Stimulated activated CD4-positive, alpha-beta T cell treated with anti-CD3 and anti-CD28 coated beads, Interleukin-4, amount 100 ng/mL, for 48 hours (primary cell): ENCODE data around the gene PPP1R3G.
"Not testable (repeated sequence)": the region's sequence is repeated elsewhere in the genome, so short reads cannot be mapped to it uniquely, and the experiment has no call there.

Experiments used
- DNase-seq, 2 donors: peaks; one replicate each; pipeline ENCODE4 v3.0.0-alpha.2; 2020; ENCODE audit warnings: low read depth in 2 of 2

PPP1R3G gene

GRCh38 chr6:5119090-5119951, 34.2 kb downstream of the PPP1R3G start:
- DNase-seq, result no peak

GRCh38 chr6:5120011-5120410, 34.9 kb downstream of the PPP1R3G start:
- DNase-seq, result no peak

- DNase-seq, result not testable (repeated sequence)
These were observed 35.4 kb downstream of the PPP1R3G start for GRCh38 chr6:5120543-5120942.

- DNase-seq, result no peak
These were observed 36.3 kb downstream of the PPP1R3G start for GRCh38 chr6:5121479-5121878.

GRCh38 chr6:5121956-5122355, 36.8 kb downstream of the PPP1R3G start:
- DNase-seq, result no peak

GRCh38 chr6:5122504-5123112, 37.5 kb downstream of the PPP1R3G start:
- DNase-seq, result no peak

GRCh38 chr6:5123296-5124143, 38.4 kb downstream of the PPP1R3G start:
- DNase-seq, result no peak

- DNase-seq, result no peak
These were observed 39.4 kb downstream of the PPP1R3G start for GRCh38 chr6:5124526-5124925.

- no peak for DNase-seq
These were observed 40.2 kb downstream of the PPP1R3G start for GRCh38 chr6:5125152-5126006.

GRCh38 chr6:5126214-5126613, 41.1 kb downstream of the PPP1R3G start:
- DNase-seq, result no peak

GRCh38 chr6:5127106-5127687, 42.1 kb downstream of the PPP1R3G start:
- DNase-seq, result no peak

- DNase-seq, result no peak
These were observed 43.2 kb downstream of the PPP1R3G start for GRCh38 chr6:5128351-5128750.

- no peak for DNase-seq
These were observed 45.2 kb downstream of the PPP1R3G start for GRCh38 chr6:5130135-5130866.

- no peak for DNase-seq
These were observed 47.6 kb downstream of the PPP1R3G start for GRCh38 chr6:5132731-5133130.

- DNase-seq, result no peak
These were observed 48.8 kb downstream of the PPP1R3G start for GRCh38 chr6:5133943-5134342.

- peak; percentile 24 to 34 for DNase-seq
These were observed 50.7 kb downstream of the PPP1R3G start for GRCh38 chr6:5135788-5136376.

- no peak for DNase-seq
These were observed 51.7 kb downstream of the PPP1R3G start for GRCh38 chr6:5136851-5137250.
